GM18858 (cell line): ENCODE data around the gene PCIF1.
"Not testable (repeated sequence)": the region's sequence is repeated elsewhere in the genome, so short reads cannot be mapped to it uniquely, and the experiment has no call there.

Experiments
- ATAC-seq: cut with Tn5 transposase; IDR thresholded peaks from one replicate; pipeline ENCODE4 v1.9.1; 2021; ENCODE audit not compliant: unreplicated experiment

PCIF1 gene

GRCh38 chr20:45946149-45946970 lies 11.9 kb downstream of the PCIF1 start:
- no peak for ATAC-seq

GRCh38 chr20:45947110-45947866 lies 12.8 kb downstream of the PCIF1 start:
- no peak for ATAC-seq

- no peak for ATAC-seq
Observed at GRCh38 chr20:45948261-45948733, 13.8 kb downstream of the PCIF1 start.

GRCh38 chr20:45948742-45949541 lies 14.5 kb downstream of the PCIF1 start:
- no peak for ATAC-seq

GRCh38 chr20:45949542-45950329 lies 15.3 kb downstream of the PCIF1 start:
- ATAC-seq = no peak

GRCh38 chr20:45950330-45950646 lies 15.8 kb downstream of the PCIF1 start:
- ATAC-seq = no peak

GRCh38 chr20:45951925-45952834 lies 17.7 kb downstream of the PCIF1 start:
- no peak for ATAC-seq

- no peak for ATAC-seq
Observed at GRCh38 chr20:45952861-45953260, 18.4 kb downstream of the PCIF1 start.

- no peak for ATAC-seq
Observed at GRCh38 chr20:45953672-45954071, 19.2 kb downstream of the PCIF1 start.

GRCh38 chr20:45956326-45956725 lies 21.8 kb downstream of the PCIF1 start:
- ATAC-seq = not testable (repeated sequence)

- no peak for ATAC-seq
Observed at GRCh38 chr20:45957021-45957941, 22.8 kb downstream of the PCIF1 start.

GRCh38 chr20:45958593-45958992 lies 24.1 kb downstream of the PCIF1 start:
- ATAC-seq = no peak

- no peak for ATAC-seq
Observed at GRCh38 chr20:45959126-45959525, 24.6 kb downstream of the PCIF1 start.

- no peak for ATAC-seq
Observed at GRCh38 chr20:45959956-45960630, 25.6 kb downstream of the PCIF1 start.

GRCh38 chr20:45962031-45962755 lies 27.7 kb downstream of the PCIF1 start:
- ATAC-seq = no peak

GRCh38 chr20:45963059-45964005 lies 28.8 kb downstream of the PCIF1 start:
- ATAC-seq = no peak
